A673 (cell line): ENCODE measurements around the gene AP5B1. TPM values are rescaled to one million over a fixed set of nuclear protein-coding genes. Genes with fewer than 3 reads are reported as not detected.

ENCODE experiments used
- BruUV-seq: library from RNA; stranded (reverse); fragments of 400-500 nt; replicated peaks from 2 replicates; lab custom pipeline; 2021; lab: Mats Ljungman, UMichigan
- CTCF ChIA-PET: fragments of 300-600 bp; sonication (Branson Sonifier 250); formaldehyde crosslinking; loops from one replicate; lab custom pipeline; 2022; ENCODE audit warnings: antibody characterized with exemption; lab: Charles Lee
- POLR2A ChIA-PET: fragments of 300-600 bp; sonication (Branson Sonifier 250); formaldehyde crosslinking; loops from one replicate; lab custom pipeline; 2022; ENCODE audit warnings: antibody characterized with exemption; ENCODE audit not compliant: low non-redundant PET; lab: Charles Lee
- DNase-seq: peaks from one replicate; pipeline ENCODE4 v3.0.0-alpha.2; 2015; ENCODE audit warnings: low spot score
- H3K27ac ChIP-seq: fragments of 200-600 bp; sonication (generic); 2 replicates; pipeline ENCODE4 v1.5.1; 2016; ENCODE audit warnings: mixed run types, low read depth, mild to moderate bottlenecking, mixed read lengths, antibody characterized with exemption, low read length; ENCODE audit not compliant: poor library complexity, severe bottlenecking
- H3K27me3 ChIP-seq: fragments of 200-600 bp; sonication (generic); replicated peaks from 2 replicates; pipeline ENCODE4 v1.6.1; 2017; ENCODE audit warnings: mixed run types, low read depth, mild to moderate bottlenecking, mixed read lengths, antibody characterized with exemption, low read length; ENCODE audit not compliant: insufficient read depth, poor library complexity
- H3K36me3 ChIP-seq: fragments of 200-600 bp; sonication (generic); 2 replicates; pipeline ENCODE4 v1.6.1; 2016; ENCODE audit warnings: mixed run types, mild to moderate bottlenecking, mixed read lengths, antibody characterized with exemption, low read length; ENCODE audit not compliant: insufficient read depth, poor library complexity, severe bottlenecking
- H3K4me1 ChIP-seq: fragments of 200-600 bp; sonication (generic); 2 replicates; pipeline ENCODE4 v1.6.1; 2017; ENCODE audit warnings: mixed run types, mild to moderate bottlenecking, mixed read lengths, antibody characterized with exemption, low read length; ENCODE audit not compliant: insufficient read depth, poor library complexity, severe bottlenecking
- H3K4me3 ChIP-seq: fragments of 200-600 bp; sonication (generic); 2 replicates; pipeline ENCODE4 v1.5.1; 2016; ENCODE audit warnings: low read depth, mixed run types, mild to moderate bottlenecking, mixed read lengths, low read length; ENCODE audit not compliant: poor library complexity, severe bottlenecking
- H3K9me3 ChIP-seq: fragments of 200-600 bp; sonication (generic); 2 replicates; pipeline ENCODE4 v1.6.1; 2016; ENCODE audit warnings: mixed run types, low read depth, mild to moderate bottlenecking, mixed read lengths, antibody characterized with exemption, low read length; ENCODE audit not compliant: poor library complexity, severe bottlenecking
- EZH2 ChIP-seq: fragments of 200-600 bp; sonication (generic); IDR thresholded peaks from 2 replicates; pipeline ENCODE4 v1.6.1; 2017; ENCODE audit warnings: borderline replicate concordance, low read depth, mild to moderate bottlenecking, mixed read lengths, antibody characterized with exemption, low read length; ENCODE audit not compliant: poor library complexity, severe bottlenecking
- intact Hi-C: fragments of 100-400 bp; cut with micrococcal nuclease; formaldehyde crosslinking; loops from one replicate; pipeline ENCODE4 v1.10.0; 2022; ENCODE audit not compliant: unreplicated experiment
- total RNA-seq: library from RNA; stranded (reverse); gene quantifications from 2 replicates; pipeline ENCODE4 v1.2.3, GENCODE V29; 2021
- TF ChIP-seq, protein P1 (sequence below): fragments of 300-800, 200-600 bp; sonication (generic); conservative IDR thresholded peaks from 2 replicates; pipeline ENCODE4 v1.5.1; 2017; ENCODE audit warnings: low read depth, mild to moderate bottlenecking, antibody characterized with exemption, low read length, moderate library complexity, mixed read lengths

The AP5B1 gene
- total RNA-seq, 1 experiment from 2014 or later, result 22.5 TPM

DNA sequence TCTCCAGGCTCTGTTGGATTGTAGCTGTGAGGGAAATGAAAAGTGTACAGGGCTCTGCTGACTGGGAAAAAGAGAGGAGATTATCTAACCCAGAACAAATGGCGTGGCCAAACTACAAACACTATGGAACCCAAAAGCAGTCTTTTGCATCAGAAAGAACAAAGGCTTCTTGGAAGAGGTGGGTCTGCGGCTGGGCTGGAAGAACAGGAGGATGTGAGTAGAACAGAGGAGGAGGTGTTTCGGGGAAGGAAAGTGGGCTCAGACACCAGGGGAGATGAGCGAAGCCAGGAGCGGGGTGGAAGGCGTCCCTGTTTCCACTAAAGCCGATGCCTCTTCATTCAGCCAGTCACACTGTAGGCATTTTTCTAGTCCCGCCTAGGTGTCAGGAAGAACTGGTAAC, 18.1 kb upstream of the AP5B1 start:
- TF ChIP-seq EZH2, result no peak
- TF ChIP-seq, protein P1, sequence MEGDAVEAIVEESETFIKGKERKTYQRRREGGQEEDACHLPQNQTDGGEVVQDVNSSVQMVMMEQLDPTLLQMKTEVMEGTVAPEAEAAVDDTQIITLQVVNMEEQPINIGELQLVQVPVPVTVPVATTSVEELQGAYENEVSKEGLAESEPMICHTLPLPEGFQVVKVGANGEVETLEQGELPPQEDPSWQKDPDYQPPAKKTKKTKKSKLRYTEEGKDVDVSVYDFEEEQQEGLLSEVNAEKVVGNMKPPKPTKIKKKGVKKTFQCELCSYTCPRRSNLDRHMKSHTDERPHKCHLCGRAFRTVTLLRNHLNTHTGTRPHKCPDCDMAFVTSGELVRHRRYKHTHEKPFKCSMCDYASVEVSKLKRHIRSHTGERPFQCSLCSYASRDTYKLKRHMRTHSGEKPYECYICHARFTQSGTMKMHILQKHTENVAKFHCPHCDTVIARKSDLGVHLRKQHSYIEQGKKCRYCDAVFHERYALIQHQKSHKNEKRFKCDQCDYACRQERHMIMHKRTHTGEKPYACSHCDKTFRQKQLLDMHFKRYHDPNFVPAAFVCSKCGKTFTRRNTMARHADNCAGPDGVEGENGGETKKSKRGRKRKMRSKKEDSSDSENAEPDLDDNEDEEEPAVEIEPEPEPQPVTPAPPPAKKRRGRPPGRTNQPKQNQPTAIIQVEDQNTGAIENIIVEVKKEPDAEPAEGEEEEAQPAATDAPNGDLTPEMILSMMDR, result no peak
- Histone ChIP-seq H3K9me3 (no peaks in the 10 kb centered on the region), H3K4me3 (no peak overlapping the region), H3K27me3 (peaks cover 4% of the 10 kb centered on the region), H3K4me1 (no peaks in the 10 kb centered on the region), H3K27ac (no peak overlapping the region), H3K36me3 (no peaks in the 10 kb centered on the region)
- CTCF ChIA-PET, result interaction anchor here (0.6 kb wide), 1 partner anchor 19 kb away, joined by 4 read pairs; no protein-coding TSS in a partner anchor
- POLR2A ChIA-PET, result no interaction called here
- BruUV-seq, result no TSS peak
- DNase-seq, result no peak
- intact Hi-C loops, result no loop called here

DNA sequence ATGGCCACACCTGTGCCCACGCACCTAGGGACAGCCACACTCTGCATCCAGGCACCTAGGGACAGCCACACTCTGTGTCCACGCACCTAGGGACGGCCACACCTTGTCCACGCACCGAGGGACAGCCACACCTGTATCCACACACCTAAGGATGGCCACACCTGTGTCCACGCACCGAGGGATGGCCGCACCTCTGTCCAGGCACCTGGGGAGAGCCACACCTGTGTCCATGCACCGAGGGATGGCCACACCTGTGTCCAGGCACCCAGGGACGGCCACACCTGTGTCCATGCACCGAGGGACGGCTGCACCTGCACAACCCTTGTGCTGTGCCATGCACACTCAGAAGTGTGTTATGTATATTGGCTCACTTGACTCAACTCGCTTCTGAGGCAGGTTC, 16.9 kb upstream of the AP5B1 start:
- H3K4me3 ChIP-seq, result no peak overlapping the region
- peaks cover 4% of the 10 kb centered on the region for H3K27me3 ChIP-seq
- POLR2A ChIA-PET, result no interaction called here
- H3K9me3 ChIP-seq, result no peaks in the 10 kb centered on the region
- intact Hi-C loops, result no loop called here
- H3K36me3 ChIP-seq, result no peaks in the 10 kb centered on the region
- H3K4me1 ChIP-seq, result no peaks in the 10 kb centered on the region
- no peak for TF ChIP-seq EZH2
- TF ChIP-seq, protein P1, result no peak
- no TSS peak for BruUV-seq
- DNase-seq, result no peak
- H3K27ac ChIP-seq, result no peak overlapping the region
- CTCF ChIA-PET, result no interaction called here

DNA sequence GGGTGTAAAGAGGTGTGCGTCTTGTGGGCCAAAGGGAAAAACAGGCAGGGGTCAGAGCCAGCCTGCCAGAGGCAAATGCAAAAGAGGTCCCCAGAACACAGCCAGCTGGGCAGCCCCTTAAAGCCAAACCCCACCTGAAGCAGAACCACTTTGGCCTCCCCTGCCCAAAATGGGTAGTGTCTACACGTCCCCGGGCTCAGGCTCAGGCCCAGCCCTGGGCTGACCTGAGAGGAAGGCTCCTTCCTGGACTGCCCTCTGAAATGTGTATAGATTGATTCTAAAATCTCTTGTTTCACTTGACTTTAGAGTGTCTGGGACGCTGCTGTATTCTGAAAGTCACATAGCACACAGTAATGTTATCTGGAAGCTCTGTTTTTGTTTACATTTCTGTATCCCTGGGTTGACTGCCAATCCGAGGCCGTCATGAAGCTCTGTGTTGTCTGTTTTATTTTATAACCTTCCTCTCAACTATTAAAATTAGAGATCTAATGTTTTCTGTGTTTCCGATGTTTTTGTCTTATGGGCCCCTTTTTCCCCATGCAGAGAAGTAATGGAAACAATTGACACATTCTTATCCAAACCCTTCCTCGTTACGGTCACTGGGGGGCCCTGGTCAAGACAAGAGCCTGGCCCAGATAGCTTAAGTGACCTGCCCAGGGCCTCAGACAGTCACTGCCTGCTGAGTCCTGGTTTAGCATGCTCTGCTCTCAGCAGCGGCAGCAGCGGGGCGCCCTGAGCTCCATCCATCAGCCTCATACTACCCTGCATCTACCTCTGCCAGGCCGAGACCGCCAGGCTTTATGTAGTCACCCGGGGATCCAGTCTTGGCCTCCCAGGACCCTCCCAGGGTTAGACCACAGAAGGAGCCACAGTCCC, 16.2 kb upstream of the AP5B1 start:
- Histone ChIP-seq H3K4me1 (no peaks in the 10 kb centered on the region), H3K9me3 (no peaks in the 10 kb centered on the region), H3K27ac (no peak overlapping the region), H3K27me3 (peaks cover 4% of the 10 kb centered on the region), H3K4me3 (no peak overlapping the region), H3K36me3 (no peaks in the 10 kb centered on the region)
- ChIA-PET CTCF (no interaction called here), POLR2A (no interaction called here)
- no TSS peak for BruUV-seq
- DNase-seq, result no peak
- no peak for TF ChIP-seq EZH2
- TF ChIP-seq, protein P1, result no peak
- intact Hi-C loops, result no loop called here
